Stimulated activated CD8-positive, alpha-beta memory T cell treated with anti-CD3 and anti-CD28 coated beads, Interleukin-15, amount 100 ng/mL, for 1 hour (primary cell): ENCODE data around the gene LUZP2.
"Not testable (repeated sequence)": the region's sequence is repeated elsewhere in the genome, so short reads cannot be mapped to it uniquely, and the experiment has no call there.

Experiments
- DNase-seq: peaks from one replicate; pipeline ENCODE4 v3.0.0-alpha.2; 2020; ENCODE audit warnings: low read depth

The LUZP2 gene

DNA sequence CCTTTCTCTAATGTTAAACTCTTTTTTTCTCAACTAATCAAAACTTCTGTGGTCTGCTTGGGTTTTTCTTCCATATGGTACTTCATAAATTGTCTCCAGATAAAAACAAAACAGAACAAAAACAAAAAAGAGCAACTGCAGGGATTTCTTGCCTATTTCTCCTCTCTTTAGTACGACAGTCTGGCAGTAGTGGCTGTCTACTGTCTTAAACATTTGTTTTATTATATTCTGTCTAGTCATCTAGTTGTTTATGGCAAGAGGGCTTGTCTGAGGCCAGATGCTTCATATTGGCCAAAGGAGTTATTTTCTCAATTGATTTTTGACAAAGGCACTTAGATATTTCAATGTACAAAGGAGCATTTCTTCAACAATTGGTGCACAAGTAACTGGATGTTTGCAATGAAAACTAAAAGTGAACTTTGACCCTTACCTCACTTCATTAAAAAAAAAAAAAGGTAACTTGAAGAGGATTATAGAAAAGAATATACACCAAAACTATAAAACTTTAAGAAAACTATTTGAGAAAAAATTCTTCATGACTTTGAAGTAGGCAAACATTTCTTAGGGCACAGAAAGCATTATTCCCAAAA is 404.2 kb downstream of the LUZP2 start:
- DNase-seq: no peak

- DNase-seq: no peak
Measured at GRCh38 chr11:24903555-24903954, 406.7 kb downstream of the LUZP2 start.

GRCh38 chr11:24925091-24925490 is 428.2 kb downstream of the LUZP2 start:
- DNase-seq: no peak

DNA sequence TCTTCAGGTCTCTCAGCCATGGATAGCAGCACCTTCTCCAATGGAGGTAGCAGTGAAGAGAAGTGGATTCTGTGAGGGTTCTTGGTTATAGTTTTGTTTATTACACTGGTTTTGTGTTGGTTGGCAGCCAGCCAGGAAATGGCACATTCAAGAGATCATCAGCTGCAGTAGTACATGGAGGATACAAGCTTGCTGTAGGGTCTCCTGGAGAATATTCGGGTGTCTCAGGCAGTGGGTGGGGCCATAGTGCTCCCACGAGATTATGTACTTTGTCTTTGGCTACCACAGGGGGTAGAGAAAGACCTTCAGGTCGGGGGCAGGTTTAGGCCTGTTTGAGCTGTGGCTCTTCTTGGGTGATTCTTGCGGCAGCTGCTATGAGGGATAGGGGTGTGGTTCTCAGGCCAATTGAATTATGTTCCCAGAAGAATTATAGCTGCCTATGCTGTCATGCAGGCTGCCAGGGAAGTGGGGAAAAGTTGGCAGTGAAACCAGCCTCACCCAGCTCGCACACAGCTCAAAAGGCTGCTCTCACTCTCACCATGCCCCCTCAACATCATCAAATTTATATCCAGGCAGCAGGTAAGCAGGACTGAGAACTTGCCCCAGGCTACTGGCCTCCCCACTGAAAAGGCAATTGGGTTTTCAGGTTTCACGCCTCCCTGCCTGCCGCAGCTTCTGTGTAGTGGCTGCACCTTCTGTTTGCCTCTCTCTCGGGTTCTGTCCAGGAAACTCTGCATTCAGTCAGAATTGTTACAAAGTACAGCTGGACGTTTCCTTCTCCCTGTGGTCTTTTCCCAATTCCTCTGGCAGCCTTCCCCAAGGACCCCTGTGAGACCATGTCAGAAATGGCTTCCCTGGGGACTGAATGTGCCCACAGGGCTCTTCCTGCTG is 435.5 kb downstream of the LUZP2 start:
- no peak for DNase-seq

- no peak for DNase-seq
Measured at GRCh38 chr11:24934733-24935439, 438.0 kb downstream of the LUZP2 start.

DNA sequence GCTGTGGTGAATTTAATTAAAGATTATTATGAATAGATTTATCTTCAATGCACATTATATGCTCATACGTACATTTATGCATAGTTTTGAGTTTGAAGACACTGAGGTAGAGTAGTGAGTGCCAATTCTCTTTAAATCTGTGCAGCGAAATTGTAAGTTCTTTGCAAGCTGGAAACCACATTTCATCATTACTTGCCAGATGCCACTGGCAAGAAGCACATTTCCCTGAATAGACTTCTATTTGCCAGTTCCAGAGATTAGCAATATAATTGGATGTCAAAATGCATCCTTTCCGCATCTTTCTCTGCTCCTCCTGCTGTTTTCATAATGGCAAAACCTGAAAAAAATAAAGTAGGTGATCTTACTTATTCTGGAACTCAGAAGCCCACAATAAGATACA is 448.0 kb downstream of the LUZP2 start:
- no peak for DNase-seq

- no peak for DNase-seq
Measured at GRCh38 chr11:24949406-24949805, 452.6 kb downstream of the LUZP2 start.

DNA sequence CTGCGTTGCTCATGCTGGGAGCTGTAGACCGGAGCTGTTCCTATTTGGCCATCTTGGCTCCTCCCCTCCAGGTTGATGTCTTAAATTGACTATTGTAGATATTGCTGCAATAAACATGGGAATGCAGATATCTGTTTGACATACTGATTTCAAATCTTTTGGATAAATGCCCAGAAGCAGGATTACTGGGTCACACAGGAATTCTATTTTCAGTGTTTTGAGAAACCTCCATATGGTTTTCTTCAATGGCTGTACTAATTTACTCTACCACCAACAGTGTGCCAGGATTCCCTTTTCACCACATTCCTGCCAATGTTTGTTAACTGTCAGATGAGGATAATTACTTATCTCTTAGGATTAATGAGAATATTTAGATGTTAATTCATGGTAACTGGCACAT is 467.0 kb downstream of the LUZP2 start:
- no peak for DNase-seq

- no peak for DNase-seq
Measured at GRCh38 chr11:24965748-24966147, 468.9 kb downstream of the LUZP2 start.

DNA sequence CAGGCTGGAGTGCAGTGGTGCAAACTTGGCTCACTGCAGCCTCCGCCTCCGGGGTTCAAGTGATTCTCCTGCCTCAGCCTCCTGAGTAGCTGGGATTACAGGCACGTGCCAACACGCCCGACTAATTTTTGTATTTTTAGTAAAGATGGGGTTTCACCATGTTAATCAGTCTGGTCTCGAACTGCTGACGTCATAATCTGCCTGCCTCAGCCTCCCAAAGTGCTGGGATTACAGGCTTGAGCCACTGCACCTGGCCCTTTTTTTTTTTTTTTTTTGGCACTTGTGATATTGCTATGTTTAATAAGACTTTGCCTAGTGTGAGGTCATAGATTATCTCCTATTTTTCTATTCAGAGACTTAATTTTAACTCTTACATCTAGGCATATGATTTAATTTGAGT is 497.1 kb downstream of the LUZP2 start:
- not testable (repeated sequence) for DNase-seq

GRCh38 chr11:24999929-25000328 is 503.1 kb downstream of the LUZP2 start:
- not testable (repeated sequence) for DNase-seq

- DNase-seq: no peak
Measured at GRCh38 chr11:25037431-25037830, 540.6 kb downstream of the LUZP2 start.

DNA sequence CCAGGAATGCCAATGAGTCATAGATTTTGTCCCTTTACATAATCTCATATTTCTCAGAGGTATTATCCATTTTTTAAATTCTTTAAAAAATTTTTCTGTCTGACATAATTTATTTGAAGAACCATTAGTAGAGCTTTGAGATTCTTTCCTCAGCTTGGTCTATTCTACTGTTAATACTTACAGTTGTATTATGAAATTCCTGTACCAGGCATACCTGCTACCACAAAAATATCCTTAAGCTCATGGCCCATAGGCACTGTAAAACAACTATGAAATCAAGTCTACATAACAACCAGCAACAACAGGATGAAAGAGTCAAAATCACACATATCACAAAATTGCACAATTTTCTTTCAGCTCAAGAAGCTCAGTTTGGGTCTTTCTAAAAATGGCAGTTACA is 541.3 kb downstream of the LUZP2 start:
- DNase-seq: no peak

DNA sequence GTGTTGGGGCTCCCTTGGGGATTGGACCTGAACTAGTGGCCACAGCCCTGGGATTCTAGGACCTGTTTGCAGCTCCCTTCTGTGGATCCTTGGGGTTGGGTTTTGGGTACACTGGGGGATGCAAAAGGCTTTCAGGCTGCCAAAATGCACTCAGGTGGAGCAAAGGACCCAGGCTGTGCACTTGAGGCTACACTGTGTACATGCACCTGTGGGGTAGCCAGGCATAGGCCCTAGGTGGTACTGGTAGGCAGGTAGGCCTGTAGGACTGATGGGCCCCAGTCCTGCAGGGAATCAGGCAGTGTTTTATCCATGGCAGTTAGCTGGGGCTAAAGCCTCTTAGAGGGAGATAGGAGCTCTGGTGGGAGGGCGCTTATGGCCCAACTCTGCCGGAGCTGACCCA is 542.3 kb downstream of the LUZP2 start:
- no peak for DNase-seq

GRCh38 chr11:25048632-25049031 is 551.8 kb downstream of the LUZP2 start:
- DNase-seq: no peak

DNA sequence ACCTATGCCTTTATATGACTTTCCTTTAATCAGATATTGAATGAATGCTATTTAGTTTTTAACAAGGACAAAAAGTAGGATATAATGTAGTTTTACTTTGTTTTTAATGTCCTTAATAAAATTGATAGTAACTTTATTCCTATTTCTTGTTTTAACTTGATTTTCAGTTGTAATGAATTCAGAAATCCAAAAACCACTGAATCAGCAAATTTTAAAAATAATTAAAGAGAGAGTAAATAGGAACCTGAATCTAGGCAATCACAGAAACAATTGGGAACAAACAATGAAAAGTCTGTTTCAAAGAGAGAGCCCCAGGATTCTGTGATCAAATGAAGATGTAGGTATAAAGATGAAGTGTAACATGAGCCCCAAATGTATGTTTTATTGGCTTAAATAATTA is 556.0 kb downstream of the LUZP2 start:
- no peak for DNase-seq

GRCh38 chr11:25057861-25058260 is 561.0 kb downstream of the LUZP2 start:
- DNase-seq: no peak

- no peak for DNase-seq
Measured at GRCh38 chr11:25065746-25066145, 568.9 kb downstream of the LUZP2 start.

DNA sequence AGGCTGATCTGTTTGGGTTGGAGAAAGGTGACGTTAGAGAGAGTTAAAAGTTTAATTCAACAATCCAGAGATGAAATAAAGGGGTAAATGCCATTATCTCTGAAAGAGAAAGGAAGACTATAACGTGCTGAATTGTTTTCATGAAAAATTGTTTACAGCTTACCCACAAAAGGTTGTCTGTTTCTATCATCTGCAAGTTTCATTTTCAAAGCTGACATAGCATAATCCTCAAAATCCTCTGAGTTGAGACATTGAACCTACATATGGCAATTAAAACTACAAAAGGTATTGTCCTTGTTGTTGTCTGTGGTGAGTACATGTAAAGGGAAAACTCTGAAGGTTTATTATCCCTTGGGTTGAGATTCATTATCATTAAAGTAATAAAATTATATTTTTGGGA is 569.9 kb downstream of the LUZP2 start:
- DNase-seq: no peak

DNA sequence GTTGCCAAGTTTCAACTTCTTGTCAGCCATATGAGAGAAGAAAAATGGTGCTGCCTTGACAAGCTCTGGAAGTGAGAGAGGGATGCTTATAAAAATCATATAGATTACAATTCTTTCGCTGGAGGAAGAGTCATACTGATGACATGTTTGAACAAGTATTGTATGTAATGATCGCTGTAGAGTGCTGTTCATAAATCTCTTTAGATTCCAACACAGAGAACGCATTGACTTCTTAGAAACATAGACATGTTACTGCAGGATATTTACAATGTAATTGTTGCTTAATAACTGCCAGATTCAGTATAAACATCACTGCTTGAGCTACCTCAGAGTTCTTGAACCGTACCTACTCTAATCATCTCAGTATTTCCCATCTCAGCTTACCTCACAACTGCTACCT is 571.6 kb downstream of the LUZP2 start:
- DNase-seq: no peak

DNA sequence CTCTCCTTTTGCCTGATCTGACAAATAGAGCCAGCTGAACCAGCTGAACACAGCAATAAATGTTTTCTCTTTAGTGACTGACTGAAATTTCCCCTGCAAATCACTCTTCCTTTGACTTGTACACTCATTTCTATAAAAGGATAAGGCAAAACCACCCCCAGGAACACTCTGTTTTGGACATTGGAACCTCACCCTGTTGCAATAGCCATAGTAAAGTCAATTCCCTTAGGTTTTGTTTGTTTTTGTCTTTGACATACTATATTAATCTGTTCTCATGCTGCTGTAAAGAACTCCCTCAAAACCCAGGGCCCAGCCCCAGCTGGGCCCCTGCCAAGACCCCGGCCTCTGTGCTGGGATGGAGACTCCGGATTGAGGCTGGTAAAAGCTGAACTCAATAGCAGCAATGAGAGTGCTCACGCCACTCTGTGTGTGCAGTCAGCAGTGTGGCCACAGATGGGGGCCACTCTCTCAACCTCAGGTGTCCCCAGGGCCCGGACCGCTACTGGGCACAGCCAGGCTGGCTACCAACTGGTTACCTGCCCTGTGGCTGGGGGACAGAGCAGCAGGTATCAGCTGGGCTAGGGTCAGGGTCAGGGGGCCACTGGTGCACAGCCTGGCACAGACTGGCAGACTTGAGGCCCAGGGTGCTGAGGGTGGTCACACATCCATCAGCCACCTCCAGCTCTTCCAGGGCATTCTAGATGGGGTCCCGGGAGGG is 597.4 kb downstream of the LUZP2 start:
- DNase-seq: no peak

- no peak for DNase-seq
Measured at GRCh38 chr11:25119416-25119815, 622.6 kb downstream of the LUZP2 start.
